AG04449 (cell line): ENCODE measurements around the gene PRKD1.

Experiments used
- CTCF ChIA-PET: fragments of 350-600 bp; formaldehyde crosslinking; extraction: SDS; loops from one replicate; lab custom pipeline; 2021; ENCODE audit warnings: antibody characterized with exemption; lab: Yijun Ruan, JAX
- POLR2A ChIA-PET: fragments of 400-600, 350-600 bp; formaldehyde crosslinking; extraction: SDS; loops from one replicate; lab custom pipeline; 2020; ENCODE audit warnings: antibody characterized with exemption, inconsistent platforms; lab: Yijun Ruan, JAX
- DNase-seq: peaks from one replicate; pipeline ENCODE4 v3.0.0-alpha.2; 2010; ENCODE audit warnings: low read depth, low spot score
- H3K4me3 ChIP-seq: 2 replicates; pipeline ENCODE4 v1.5.1; 2011; ENCODE audit warnings: low read depth, mild to moderate bottlenecking, control low read depth, low read length
- TF ChIP-seq, protein P1 (sequence below): IDR thresholded peaks from one replicate; pipeline ENCODE4 v1.5.1; 2011; ENCODE audit warnings: mild to moderate bottlenecking, moderate library complexity, low read length, control low read depth, inconsistent platforms; ENCODE audit not compliant: insufficient read depth; ENCODE audit errors: missing control alignments

PRKD1 gene

DNA sequence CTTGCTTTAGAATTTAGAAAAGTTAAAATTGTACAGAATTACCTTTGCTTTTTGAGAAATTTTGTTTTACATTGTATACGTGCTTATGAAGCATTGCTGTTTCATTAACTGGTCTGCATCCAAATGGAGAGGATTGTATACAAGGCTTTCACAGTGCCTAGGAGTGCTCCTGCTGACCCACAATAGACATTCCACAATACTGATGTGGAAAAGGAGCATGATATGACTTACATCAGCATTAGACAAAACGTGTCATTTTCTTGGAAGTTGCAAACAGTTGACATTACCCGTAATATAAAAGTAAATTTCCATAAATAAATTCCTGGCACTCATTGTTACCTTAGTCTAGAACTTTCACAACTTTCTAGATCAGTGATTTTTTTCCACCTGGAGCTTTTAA lies 1.9 kb downstream of the PRKD1 start:
- CTCF ChIA-PET: interaction anchor here (1.4 kb wide), 1 partner anchor 13 kb away, joined by 3 read pairs; no protein-coding TSS in a partner anchor
- DNase-seq: no peak
- peak overlapping the region; percentile 87 for H3K4me3 ChIP-seq
- POLR2A ChIA-PET: no interaction called here
- TF ChIP-seq, protein P1, sequence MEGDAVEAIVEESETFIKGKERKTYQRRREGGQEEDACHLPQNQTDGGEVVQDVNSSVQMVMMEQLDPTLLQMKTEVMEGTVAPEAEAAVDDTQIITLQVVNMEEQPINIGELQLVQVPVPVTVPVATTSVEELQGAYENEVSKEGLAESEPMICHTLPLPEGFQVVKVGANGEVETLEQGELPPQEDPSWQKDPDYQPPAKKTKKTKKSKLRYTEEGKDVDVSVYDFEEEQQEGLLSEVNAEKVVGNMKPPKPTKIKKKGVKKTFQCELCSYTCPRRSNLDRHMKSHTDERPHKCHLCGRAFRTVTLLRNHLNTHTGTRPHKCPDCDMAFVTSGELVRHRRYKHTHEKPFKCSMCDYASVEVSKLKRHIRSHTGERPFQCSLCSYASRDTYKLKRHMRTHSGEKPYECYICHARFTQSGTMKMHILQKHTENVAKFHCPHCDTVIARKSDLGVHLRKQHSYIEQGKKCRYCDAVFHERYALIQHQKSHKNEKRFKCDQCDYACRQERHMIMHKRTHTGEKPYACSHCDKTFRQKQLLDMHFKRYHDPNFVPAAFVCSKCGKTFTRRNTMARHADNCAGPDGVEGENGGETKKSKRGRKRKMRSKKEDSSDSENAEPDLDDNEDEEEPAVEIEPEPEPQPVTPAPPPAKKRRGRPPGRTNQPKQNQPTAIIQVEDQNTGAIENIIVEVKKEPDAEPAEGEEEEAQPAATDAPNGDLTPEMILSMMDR: no peak

DNA sequence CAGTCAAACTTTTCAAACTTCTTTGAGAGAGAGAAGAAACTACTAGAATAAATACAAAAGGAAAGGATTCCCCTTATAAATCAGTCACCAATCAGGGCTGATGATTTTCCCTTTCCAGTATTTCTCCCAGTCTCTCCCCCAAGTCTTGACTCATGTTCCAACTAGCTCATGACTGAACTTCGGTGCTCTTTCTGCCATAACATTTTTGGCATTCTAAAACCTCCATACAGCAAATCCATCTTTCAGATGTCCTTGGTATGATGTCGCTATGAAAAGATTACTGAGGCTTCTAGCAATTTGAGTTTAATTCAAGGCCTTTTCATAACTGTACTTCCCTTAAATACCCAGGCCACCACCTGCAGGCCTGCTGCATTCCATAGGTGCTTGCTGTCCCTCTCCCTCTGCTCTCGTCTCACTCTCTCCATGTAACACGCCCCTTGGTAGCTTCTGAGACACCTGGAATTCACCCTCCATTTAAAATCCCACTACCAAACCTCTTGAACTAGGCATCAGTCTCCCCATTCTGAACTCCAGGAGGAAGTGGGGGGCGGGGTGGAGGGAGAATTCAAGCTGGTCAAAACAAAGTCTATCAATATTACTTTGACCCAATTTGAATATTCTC lies 2.4 kb downstream of the PRKD1 start:
- CTCF ChIA-PET: interaction anchor here (0.6 to 1.4 kb wide), 2 partner anchors 13 to 377 kb away, joined by 3 read pairs; no protein-coding TSS in a partner anchor
- peak overlapping the region; percentile 87 for H3K4me3 ChIP-seq
- POLR2A ChIA-PET: interaction anchor here (0.5 kb wide), 1 partner anchor 49 kb away, joined by 3 read pairs; no protein-coding TSS in a partner anchor
- peak; percentile 34 for DNase-seq
- TF ChIP-seq, protein P1: no peak

DNA sequence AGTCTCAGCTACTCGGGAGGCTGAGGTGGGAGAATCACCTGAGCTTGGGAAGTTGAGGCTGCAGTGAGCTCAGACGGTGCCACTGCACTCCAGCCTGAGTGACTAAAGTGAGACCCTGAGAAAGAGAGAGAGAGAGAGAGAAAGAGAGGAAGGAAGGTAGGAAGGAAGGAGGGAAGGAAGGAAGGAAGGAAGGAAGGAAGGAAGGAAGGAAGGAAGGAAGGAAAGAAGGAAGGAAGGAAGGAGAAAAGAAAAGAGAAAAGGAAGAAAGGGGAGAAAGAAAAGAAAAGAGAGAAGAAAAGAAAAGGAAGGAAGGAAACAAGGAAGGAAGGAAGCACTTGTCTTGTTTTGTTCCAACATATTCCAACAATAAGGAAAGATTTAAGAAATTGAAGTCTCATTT lies 7.8 kb downstream of the PRKD1 start:
- POLR2A ChIA-PET: no interaction called here

DNA sequence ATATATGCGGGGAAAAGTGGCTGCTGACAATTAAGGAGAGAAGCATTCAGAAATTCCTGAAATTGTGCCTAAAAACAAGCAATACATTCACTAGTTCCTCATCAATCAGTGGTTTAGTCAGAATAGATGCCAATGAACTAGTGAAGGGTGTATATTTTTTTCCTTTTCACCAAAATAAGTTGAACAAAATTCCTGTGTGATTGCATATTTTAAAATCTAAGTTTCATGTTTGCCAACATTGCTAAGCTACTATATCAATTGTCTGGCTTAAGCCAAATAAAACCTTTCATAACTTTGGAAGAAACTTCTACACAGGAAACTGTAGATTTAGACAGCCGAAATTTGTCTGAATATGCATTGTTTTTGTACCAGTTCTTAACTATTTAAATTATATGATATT lies 8.7 kb downstream of the PRKD1 start:
- no peak overlapping the region for H3K4me3 ChIP-seq
- DNase-seq: no peak
- ChIA-PET POLR2A (no interaction called here), CTCF (no interaction called here)
- TF ChIP-seq, protein P1: no peak

More for the DNA sequence above, 7.8 kb downstream of the PRKD1 start:
- CTCF ChIA-PET: no interaction called here
- TF ChIP-seq, protein P1: no peak
- H3K4me3 ChIP-seq: no peak overlapping the region
- DNase-seq: no peak

DNA sequence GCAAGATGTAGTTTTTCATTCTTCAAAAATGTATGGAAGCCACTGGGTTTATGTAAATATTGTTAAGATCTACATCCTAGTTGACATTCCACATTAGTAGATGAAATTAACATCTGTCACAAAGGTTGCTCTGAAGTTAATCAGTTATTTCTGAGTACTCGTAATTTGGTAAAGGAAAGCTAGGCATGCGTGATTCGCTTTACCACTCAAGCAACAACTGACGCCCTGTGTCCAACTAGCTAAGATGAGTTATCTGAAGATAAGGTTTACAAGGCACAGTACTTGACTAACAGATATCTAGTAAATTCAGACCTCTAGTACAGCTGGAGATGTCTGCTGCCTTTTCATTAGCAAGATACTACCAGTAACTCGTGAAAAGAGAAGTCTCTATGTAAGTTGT lies 14.1 kb downstream of the PRKD1 start:
- POLR2A ChIA-PET: no interaction called here
- TF ChIP-seq, protein P1: no peak
- H3K4me3 ChIP-seq: no peak overlapping the region
- DNase-seq: no peak
- CTCF ChIA-PET: no interaction called here

DNA sequence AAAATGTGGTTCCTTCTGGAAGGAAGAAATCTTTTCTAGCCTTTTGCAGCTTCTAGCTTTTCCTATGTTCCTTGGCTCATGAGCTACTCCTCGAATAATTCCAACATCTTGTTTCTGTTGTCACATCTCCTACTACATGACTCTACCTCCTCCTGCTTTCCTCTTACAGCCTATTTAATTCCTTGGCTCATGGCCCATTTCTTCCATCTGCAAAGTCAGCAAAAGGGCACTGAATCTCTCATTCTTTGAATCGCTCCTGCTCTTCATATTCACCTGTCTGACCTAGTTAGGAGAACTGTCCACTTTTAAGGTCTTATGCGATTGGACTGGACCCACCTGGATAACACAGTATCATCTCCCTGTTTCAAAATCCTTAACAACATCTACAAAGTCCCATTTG lies 15.8 kb downstream of the PRKD1 start:
- DNase-seq: no peak
- TF ChIP-seq, protein P1: no peak
- POLR2A ChIA-PET: no interaction called here
- CTCF ChIA-PET: no interaction called here
- H3K4me3 ChIP-seq: no peak overlapping the region
